ENCODE data around the gene MPIG6B. TPM values are rescaled to one million over a fixed set of nuclear protein-coding genes. Genes with fewer than 3 reads are reported as not detected.

The MPIG6B gene
- total RNA-seq, 2 donors from 2014 or later: not detected

DNA sequence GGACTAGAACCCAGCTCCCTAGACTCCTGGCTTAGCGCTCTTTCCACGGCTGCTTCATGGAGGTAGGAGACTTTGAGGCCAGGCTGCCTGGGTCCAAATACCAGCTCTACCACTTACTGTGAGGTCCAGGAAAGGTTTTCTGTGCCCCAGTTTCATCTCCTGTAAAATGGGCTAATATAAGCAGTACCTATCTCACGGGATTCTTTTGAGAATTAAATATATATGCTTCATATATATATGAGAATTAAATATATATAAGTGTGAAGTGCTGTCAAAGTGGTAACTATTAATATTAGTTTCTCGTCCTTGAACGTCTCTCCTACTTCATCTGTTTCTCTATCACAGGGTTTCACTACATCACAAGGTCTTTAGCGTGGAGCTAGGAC lies 32.1 kb upstream of the MPIG6B start:
- H3K9ac ChIP-seq (ENCODE audit: extremely low read depth, low read length, poor library complexity, severe bottlenecking): no peak overlapping the region
- 93 to 100% methylated on average over 3 to 5 of the region's 6 CpGs for WGBS, 2 experiments (ENCODE audit: insufficient coverage in 1 of 2, insufficient read length in 1 of 2)

DNA sequence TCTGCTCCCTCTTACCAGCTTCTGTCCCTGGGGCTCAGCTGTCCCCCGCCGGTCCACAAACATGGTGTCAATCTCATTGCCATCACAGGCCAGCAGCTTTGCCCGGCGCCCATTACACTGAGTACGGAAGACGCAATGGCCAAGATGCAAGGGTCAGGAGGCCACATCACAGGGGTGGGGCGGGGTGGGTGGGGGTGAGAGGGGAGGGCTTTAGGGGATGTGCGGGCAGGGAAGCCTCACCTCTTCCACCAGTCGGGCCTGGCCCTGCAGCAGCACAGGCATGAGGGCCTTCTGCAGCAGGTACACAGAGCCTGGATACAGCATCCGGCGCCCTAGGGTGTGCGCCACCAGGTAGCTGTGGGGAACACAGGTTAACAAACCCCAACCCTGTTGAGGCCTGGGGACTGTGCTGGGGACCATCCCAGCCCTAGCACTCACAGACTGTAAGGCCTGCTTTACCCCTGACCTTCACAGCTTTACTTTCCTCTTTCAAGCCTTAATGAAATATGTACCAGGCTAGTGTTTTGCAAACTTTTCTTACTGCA lies 31.5 kb upstream of the MPIG6B start:
- H3K4me1 Mint-ChIP-seq: peaks cover 15% of the 10 kb centered on the region
- H3K4me3 Mint-ChIP-seq: no peak overlapping the region
- H3K27me3 ChIP-seq (ENCODE audit: control insufficient read depth, insufficient read depth, low read length, poor library complexity, severe bottlenecking): no peaks in the 10 kb centered on the region
- peak overlapping the region; percentile 55 for H3K27ac Mint-ChIP-seq
- no peak for DNase-seq
- WGBS, 2 experiments (ENCODE audit: insufficient coverage in 1 of 2, insufficient read length in 1 of 2): 97 to 100% methylated on average over 4 to 12 of the region's 12 CpGs
- TF ChIP-seq, protein P1, sequence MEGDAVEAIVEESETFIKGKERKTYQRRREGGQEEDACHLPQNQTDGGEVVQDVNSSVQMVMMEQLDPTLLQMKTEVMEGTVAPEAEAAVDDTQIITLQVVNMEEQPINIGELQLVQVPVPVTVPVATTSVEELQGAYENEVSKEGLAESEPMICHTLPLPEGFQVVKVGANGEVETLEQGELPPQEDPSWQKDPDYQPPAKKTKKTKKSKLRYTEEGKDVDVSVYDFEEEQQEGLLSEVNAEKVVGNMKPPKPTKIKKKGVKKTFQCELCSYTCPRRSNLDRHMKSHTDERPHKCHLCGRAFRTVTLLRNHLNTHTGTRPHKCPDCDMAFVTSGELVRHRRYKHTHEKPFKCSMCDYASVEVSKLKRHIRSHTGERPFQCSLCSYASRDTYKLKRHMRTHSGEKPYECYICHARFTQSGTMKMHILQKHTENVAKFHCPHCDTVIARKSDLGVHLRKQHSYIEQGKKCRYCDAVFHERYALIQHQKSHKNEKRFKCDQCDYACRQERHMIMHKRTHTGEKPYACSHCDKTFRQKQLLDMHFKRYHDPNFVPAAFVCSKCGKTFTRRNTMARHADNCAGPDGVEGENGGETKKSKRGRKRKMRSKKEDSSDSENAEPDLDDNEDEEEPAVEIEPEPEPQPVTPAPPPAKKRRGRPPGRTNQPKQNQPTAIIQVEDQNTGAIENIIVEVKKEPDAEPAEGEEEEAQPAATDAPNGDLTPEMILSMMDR (conservative IDR thresholded peaks at IDR 0.05): no peak
- H3K9me3 Mint-ChIP-seq: no peaks in the 10 kb centered on the region
- no peaks in the 10 kb centered on the region for H3K9me3 ChIP-seq (ENCODE audit: control insufficient read depth, low read length)
- H3K36me3 ChIP-seq (ENCODE audit: control insufficient read depth, insufficient read depth, low read length): peaks cover 74% of the 10 kb centered on the region
- peaks cover 68% of the 10 kb centered on the region for H3K36me3 Mint-ChIP-seq (ENCODE audit: low read depth)
- no peak overlapping the region for H3K9ac ChIP-seq (ENCODE audit: extremely low read depth, low read length, poor library complexity, severe bottlenecking)
- no peaks in the 10 kb centered on the region for H3K27me3 Mint-ChIP-seq (ENCODE audit: insufficient read depth)
- H3K4me3 ChIP-seq (ENCODE audit: low read length): no peak overlapping the region
- H3K4me1 ChIP-seq (ENCODE audit: control insufficient read depth, insufficient read depth, low read length): peaks cover 13% of the 10 kb centered on the region
- H3K27ac ChIP-seq (ENCODE audit: low read depth, low read length): no peak overlapping the region

More for the DNA sequence above, 32.1 kb upstream of the MPIG6B start:
- Histone ChIP-seq H3K9me3 (ENCODE audit: control insufficient read depth, low read length) (no peaks in the 10 kb centered on the region), H3K36me3 (ENCODE audit: control insufficient read depth, insufficient read depth, low read length) (peaks cover 76% of the 10 kb centered on the region), H3K4me1 (ENCODE audit: control insufficient read depth, insufficient read depth, low read length) (peaks cover 13% of the 10 kb centered on the region), H3K27me3 (ENCODE audit: control insufficient read depth, insufficient read depth, low read length, poor library complexity, severe bottlenecking) (no peaks in the 10 kb centered on the region), H3K27ac (ENCODE audit: low read depth, low read length) (no peak overlapping the region), H3K4me3 (ENCODE audit: low read length) (no peak overlapping the region)
- Mint-ChIP-seq H3K27ac (peak overlapping the region; percentile 83), H3K9me3 (no peaks in the 10 kb centered on the region), H3K36me3 (ENCODE audit: low read depth) (peaks cover 68% of the 10 kb centered on the region), H3K4me3 (no peak overlapping the region), H3K27me3 (ENCODE audit: insufficient read depth) (no peaks in the 10 kb centered on the region), H3K4me1 (peaks cover 15% of the 10 kb centered on the region)
- no peak for DNase-seq
- TF ChIP-seq, protein P1 (conservative IDR thresholded peaks at IDR 0.05): no peak

DNA sequence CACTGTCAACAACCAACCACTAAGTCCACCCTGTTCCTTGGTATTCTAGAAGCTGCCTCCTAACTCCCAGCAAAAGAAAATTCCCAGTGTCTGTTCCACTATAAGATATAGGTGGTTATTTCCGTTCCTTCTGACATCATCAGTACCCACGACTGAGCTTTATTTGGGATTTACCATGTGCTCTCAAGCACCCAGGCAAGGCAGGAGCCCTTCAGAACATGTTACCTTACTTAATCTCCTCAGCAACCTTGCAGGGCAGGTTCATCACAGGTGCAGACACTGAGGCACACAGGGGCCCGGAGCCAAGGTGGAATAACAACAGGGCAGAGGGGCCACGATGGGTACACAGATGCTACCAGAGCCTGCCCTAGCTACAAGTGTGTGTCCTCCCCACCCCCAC lies 30.8 kb upstream of the MPIG6B start:
- Histone ChIP-seq H3K9ac (ENCODE audit: extremely low read depth, low read length, poor library complexity, severe bottlenecking) (no peak overlapping the region), H3K36me3 (ENCODE audit: control insufficient read depth, insufficient read depth, low read length) (peaks cover 70% of the 10 kb centered on the region), H3K4me3 (ENCODE audit: low read length) (no peak overlapping the region), H3K27me3 (ENCODE audit: control insufficient read depth, insufficient read depth, low read length, poor library complexity, severe bottlenecking) (no peaks in the 10 kb centered on the region), H3K27ac (ENCODE audit: low read depth, low read length) (no peak overlapping the region), H3K4me1 (ENCODE audit: control insufficient read depth, insufficient read depth, low read length) (peaks cover 13% of the 10 kb centered on the region), H3K9me3 (ENCODE audit: control insufficient read depth, low read length) (no peaks in the 10 kb centered on the region)
- H3K27me3 Mint-ChIP-seq (ENCODE audit: insufficient read depth): no peaks in the 10 kb centered on the region
- TF ChIP-seq, protein P1 (conservative IDR thresholded peaks at IDR 0.05): no peak
- H3K9me3 Mint-ChIP-seq: no peaks in the 10 kb centered on the region
- no peak overlapping the region for H3K4me3 Mint-ChIP-seq
- WGBS, 2 experiments (ENCODE audit: insufficient coverage in 1 of 2, insufficient read length in 1 of 2): 95 to 98% methylated on average over 3 to 4 of the region's 4 CpGs
- H3K4me1 Mint-ChIP-seq: peaks cover 15% of the 10 kb centered on the region
- no peak overlapping the region for H3K27ac Mint-ChIP-seq
- H3K36me3 Mint-ChIP-seq (ENCODE audit: low read depth): peaks cover 69% of the 10 kb centered on the region
- DNase-seq: no peak
